ENCODE data around the gene FBXL16. TPM values are rescaled to one million over a fixed set of nuclear protein-coding genes. Genes with fewer than 3 reads are reported as not detected.
"Not testable (repeated sequence)": the region's sequence is repeated elsewhere in the genome, so short reads cannot be mapped to it uniquely, and the experiment has no call there.

FBXL16 gene
- total and polyA plus RNA-seq, 2 donors (not counting 3 experiments of a cell fraction or from before 2014, with no cell fraction given) = 0.07 to 0.22 TPM

- no TSS peak for BruUV-seq (replicated peaks)
- Histone ChIP-seq H3K4me3 (replicated peaks in 1 of 3; ENCODE audit: insufficient read depth in 1 of 3, low read depth in 1 of 3, low read length in 3 of 3) (no peak overlapping the region), H3K27me3 (ENCODE audit: control insufficient read depth in 2 of 2, insufficient read depth in 2 of 2, low read length in 2 of 2) (peaks cover 32 to 34% of the 10 kb centered on the region in 2 experiments), H3K79me2 (ENCODE audit: control insufficient read depth, insufficient read depth, low read length) (no peaks in the 10 kb centered on the region), H3K27ac (ENCODE audit: insufficient read depth, low read depth, low read length) (no peak overlapping the region), H3K36me3 (ENCODE audit: control insufficient read depth in 2 of 2, extremely low read depth in 1 of 2, insufficient read depth in 2 of 2, low read length in 2 of 2) (peaks cover 0 to 3% of the 10 kb centered on the region in 2 experiments), H2AFZ (ENCODE audit: low read depth, low read length) (no peak overlapping the region), H4K20me1 (replicated peaks; ENCODE audit: control insufficient read depth, extremely low read depth, insufficient read depth, low read length) (no peaks in the 10 kb centered on the region), H3K9me1 (replicated peaks; ENCODE audit: control insufficient read depth, extremely low read depth, insufficient read depth, low read length) (no peaks in the 10 kb centered on the region), H3K9me3 (replicated peaks; ENCODE audit: control insufficient read depth, insufficient read depth, low read length) (no peaks in the 10 kb centered on the region), H3K4me1 (ENCODE audit: control insufficient read depth, extremely low read depth, insufficient read depth, low read length) (peaks cover 6% of the 10 kb centered on the region), H3K4me2 (ENCODE audit: insufficient read depth, low read length) (no peak overlapping the region), H3K9ac (replicated peaks; ENCODE audit: extremely low read depth, insufficient read depth, low read length) (no peak overlapping the region)
- ChIA-PET CTCF (no interaction called here), POLR2A (no interaction called here)
- DNase-seq (ENCODE audit: low read depth, low spot score) = no peak
- dilution Hi-C loops (cut with MboI; ENCODE audit: extremely low pct_ligation_motif_present, low sequenced_read_pairs) (no loop called here), intact Hi-C loops (cut with micrococcal nuclease) (no loop called here)
- no peak for FAIRE-seq
- TF ChIP-seq, protein P1, sequence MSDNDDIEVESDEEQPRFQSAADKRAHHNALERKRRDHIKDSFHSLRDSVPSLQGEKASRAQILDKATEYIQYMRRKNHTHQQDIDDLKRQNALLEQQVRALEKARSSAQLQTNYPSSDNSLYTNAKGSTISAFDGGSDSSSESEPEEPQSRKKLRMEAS (IDR thresholded peaks at IDR 0.05; ENCODE audit: insufficient read depth, insufficient read length) = no peak
- no peak for TF ChIP-seq POLR2AphosphoS5 (IDR thresholded peaks at IDR 0.05; ENCODE audit: insufficient read depth, low read depth, low read length)
- no peak for TF ChIP-seq EZH2 (IDR thresholded peaks at IDR 0.05; ENCODE audit: borderline replicate concordance, low read depth, low read length, severe bottlenecking)
- TF ChIP-seq, protein P2, sequence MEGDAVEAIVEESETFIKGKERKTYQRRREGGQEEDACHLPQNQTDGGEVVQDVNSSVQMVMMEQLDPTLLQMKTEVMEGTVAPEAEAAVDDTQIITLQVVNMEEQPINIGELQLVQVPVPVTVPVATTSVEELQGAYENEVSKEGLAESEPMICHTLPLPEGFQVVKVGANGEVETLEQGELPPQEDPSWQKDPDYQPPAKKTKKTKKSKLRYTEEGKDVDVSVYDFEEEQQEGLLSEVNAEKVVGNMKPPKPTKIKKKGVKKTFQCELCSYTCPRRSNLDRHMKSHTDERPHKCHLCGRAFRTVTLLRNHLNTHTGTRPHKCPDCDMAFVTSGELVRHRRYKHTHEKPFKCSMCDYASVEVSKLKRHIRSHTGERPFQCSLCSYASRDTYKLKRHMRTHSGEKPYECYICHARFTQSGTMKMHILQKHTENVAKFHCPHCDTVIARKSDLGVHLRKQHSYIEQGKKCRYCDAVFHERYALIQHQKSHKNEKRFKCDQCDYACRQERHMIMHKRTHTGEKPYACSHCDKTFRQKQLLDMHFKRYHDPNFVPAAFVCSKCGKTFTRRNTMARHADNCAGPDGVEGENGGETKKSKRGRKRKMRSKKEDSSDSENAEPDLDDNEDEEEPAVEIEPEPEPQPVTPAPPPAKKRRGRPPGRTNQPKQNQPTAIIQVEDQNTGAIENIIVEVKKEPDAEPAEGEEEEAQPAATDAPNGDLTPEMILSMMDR (IDR thresholded peaks at IDR 0.05; ENCODE audit: extremely low read depth in 1 of 2, insufficient read depth in 1 of 2, low read depth in 1 of 2, low read length in 2 of 2) = no peak
- no peak for TF ChIP-seq GATA2 (IDR thresholded peaks at IDR 0.05; ENCODE audit: insufficient read depth, insufficient read length, low read depth, low read length)
- no peak for TF ChIP-seq POLR2A (IDR thresholded peaks at IDR 0.05; ENCODE audit: low read depth, low read length)
- no peak for TF ChIP-seq FOS (IDR thresholded peaks at IDR 0.05; ENCODE audit: borderline replicate concordance, insufficient read depth, low read length)
- no peak for TF ChIP-seq MYC (IDR thresholded peaks at IDR 0.05; ENCODE audit: low read depth, low read length)
- TF ChIP-seq JUN (IDR thresholded peaks at IDR 0.05; ENCODE audit: borderline replicate concordance, insufficient read depth, insufficient read length, low read depth) = no peak
Measured at GRCh38 chr16:692356-693108, 13.1 kb downstream of the FBXL16 start.

GRCh38 chr16:691242-691641 is 14.4 kb downstream of the FBXL16 start:
- not testable (repeated sequence) for H4K20me1 ChIP-seq (replicated peaks; ENCODE audit: control insufficient read depth, extremely low read depth, insufficient read depth, low read length)
- CTCF ChIA-PET = interaction anchor here (1.6 kb wide), 1 partner anchor 29 kb away, joined by 6 read pairs; the partner anchor contains the start of gene ANTKMT

More at GRCh38 chr16:691242-691641, 14.4 kb downstream of the FBXL16 start:
- H3K79me2 ChIP-seq (ENCODE audit: control insufficient read depth, insufficient read depth, low read length); H3K27ac ChIP-seq (ENCODE audit: insufficient read depth, low read depth, low read length); intact Hi-C loops (cut with micrococcal nuclease); H2AFZ ChIP-seq (ENCODE audit: low read depth, low read length); H3K9me3 ChIP-seq (replicated peaks; ENCODE audit: control insufficient read depth, insufficient read depth, low read length); FAIRE-seq; BruUV-seq (replicated peaks); DNase-seq (ENCODE audit: low read depth, low spot score); H3K4me1 ChIP-seq (ENCODE audit: control insufficient read depth, extremely low read depth, insufficient read depth, low read length); H3K4me2 ChIP-seq (ENCODE audit: insufficient read depth, low read length); H3K36me3 ChIP-seq (ENCODE audit: control insufficient read depth in 2 of 2, extremely low read depth in 1 of 2, insufficient read depth in 2 of 2, low read length in 2 of 2); H3K9me1 ChIP-seq (replicated peaks; ENCODE audit: control insufficient read depth, extremely low read depth, insufficient read depth, low read length); POLR2A ChIA-PET; dilution Hi-C loops (cut with MboI; ENCODE audit: extremely low pct_ligation_motif_present, low sequenced_read_pairs); H3K4me3 ChIP-seq (replicated peaks in 1 of 3; ENCODE audit: insufficient read depth in 1 of 3, low read depth in 1 of 3, low read length in 3 of 3); H3K9ac ChIP-seq (replicated peaks; ENCODE audit: extremely low read depth, insufficient read depth, low read length): not testable (repeated sequence)
- H3K27me3 ChIP-seq (ENCODE audit: control insufficient read depth in 2 of 2, insufficient read depth in 2 of 2, low read length in 2 of 2) = peaks cover 32 to 34% of the 10 kb centered on the region in 2 experiments
